Measurements from ENCODE around the gene ALKAL2. TPM values are rescaled to one million over a fixed set of nuclear protein-coding genes. Genes with fewer than 3 reads are reported as not detected.
A peak's percentile ranks its signal among the peaks of the same experiment; 100 is the strongest.

Gene ALKAL2
- total and polyA plus RNA-seq, 9 of the 15 experiments (the other 6 are each of a cell fraction or from before 2014, with no cell fraction given): not detected

DNA sequence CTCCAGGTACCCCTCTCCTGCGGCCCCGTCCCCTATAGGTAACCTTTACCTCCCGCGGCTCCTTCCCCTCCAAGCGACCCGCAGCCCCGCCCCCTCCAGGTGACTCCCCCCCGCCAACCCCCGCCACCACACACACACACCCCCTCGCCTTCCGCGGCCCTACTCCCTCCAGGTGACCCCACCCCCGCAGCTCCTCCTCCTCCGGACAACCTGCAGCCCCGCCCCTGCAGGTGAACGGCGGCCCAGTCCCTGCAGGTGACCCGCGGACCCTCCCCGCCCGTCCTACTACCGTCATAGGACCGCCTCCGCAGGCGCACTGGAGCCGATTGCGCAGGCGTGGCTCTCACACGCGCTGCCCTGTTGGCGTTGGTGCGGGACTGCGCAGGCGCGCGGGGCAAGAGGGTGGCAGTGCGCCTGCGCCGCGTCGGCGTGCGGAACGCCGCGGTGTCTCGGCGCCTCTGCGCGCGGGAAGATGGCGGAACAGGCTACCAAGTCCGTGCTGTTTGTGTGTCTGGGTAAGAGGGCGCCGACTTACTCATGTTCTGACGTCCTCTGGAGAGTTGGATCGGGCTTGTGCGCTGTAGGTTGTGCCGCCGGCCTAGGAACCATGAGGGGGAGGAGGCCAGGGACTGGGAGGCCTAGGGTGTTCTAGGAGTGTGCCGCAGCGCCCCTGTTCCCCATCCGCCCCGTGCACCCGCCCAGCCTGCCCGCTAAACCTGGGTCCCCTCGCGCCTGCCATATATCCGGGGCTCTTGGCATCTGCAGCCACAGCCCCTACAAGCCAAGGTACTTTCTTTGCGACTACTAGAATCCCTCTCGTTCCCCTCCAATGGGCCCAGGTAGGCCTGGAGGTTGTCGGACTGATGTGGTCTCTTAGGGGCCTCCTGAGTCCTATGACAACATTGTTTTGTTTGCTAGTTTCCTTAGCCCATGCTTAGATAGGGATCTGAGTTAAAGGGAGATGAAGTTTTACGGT is 23.1 kb downstream of the ALKAL2 start, which contains the start of gene ACP1 (continued):
- no peak for TF ChIP-seq CBFA2T3 (IDR thresholded peaks at IDR 0.05)
- peak; percentile 81 for TF ChIP-seq TBP (optimal IDR thresholded peaks at IDR 0.05; ENCODE audit: low read depth, low read length)
- TF ChIP-seq IRF2 (CRISPR knock-in tag; IDR thresholded peaks at IDR 0.05): no peak
- peak; percentile 83 for TF ChIP-seq RBBP5 (IDR thresholded peaks at IDR 0.05; ENCODE audit: borderline replicate concordance, insufficient read depth, low read length, poor library complexity, severe bottlenecking)
- no peak for TF ChIP-seq RUNX1 (IDR thresholded peaks at IDR 0.05; ENCODE audit: low read depth)
- TF ChIP-seq, protein P1, sequence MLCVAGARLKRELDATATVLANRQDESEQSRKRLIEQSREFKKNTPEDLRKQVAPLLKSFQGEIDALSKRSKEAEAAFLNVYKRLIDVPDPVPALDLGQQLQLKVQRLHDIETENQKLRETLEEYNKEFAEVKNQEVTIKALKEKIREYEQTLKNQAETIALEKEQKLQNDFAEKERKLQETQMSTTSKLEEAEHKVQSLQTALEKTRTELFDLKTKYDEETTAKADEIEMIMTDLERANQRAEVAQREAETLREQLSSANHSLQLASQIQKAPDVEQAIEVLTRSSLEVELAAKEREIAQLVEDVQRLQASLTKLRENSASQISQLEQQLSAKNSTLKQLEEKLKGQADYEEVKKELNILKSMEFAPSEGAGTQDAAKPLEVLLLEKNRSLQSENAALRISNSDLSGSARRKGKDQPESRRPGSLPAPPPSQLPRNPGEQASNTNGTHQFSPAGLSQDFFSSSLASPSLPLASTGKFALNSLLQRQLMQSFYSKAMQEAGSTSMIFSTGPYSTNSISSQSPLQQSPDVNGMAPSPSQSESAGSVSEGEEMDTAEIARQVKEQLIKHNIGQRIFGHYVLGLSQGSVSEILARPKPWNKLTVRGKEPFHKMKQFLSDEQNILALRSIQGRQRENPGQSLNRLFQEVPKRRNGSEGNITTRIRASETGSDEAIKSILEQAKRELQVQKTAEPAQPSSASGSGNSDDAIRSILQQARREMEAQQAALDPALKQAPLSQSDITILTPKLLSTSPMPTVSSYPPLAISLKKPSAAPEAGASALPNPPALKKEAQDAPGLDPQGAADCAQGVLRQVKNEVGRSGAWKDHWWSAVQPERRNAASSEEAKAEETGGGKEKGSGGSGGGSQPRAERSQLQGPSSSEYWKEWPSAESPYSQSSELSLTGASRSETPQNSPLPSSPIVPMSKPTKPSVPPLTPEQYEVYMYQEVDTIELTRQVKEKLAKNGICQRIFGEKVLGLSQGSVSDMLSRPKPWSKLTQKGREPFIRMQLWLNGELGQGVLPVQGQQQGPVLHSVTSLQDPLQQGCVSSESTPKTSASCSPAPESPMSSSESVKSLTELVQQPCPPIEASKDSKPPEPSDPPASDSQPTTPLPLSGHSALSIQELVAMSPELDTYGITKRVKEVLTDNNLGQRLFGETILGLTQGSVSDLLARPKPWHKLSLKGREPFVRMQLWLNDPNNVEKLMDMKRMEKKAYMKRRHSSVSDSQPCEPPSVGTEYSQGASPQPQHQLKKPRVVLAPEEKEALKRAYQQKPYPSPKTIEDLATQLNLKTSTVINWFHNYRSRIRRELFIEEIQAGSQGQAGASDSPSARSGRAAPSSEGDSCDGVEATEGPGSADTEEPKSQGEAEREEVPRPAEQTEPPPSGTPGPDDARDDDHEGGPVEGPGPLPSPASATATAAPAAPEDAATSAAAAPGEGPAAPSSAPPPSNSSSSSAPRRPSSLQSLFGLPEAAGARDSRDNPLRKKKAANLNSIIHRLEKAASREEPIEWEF (CRISPR knock-in tag; IDR thresholded peaks at IDR 0.05): no peak
- TF ChIP-seq SMAD4 (CRISPR knock-in tag; conservative IDR thresholded peaks at IDR 0.05): peak; percentile 24; the same call in 1 of the 2 replicates
- peak; percentile 78 for TF ChIP-seq MTA1 (IDR thresholded peaks at IDR 0.05; ENCODE audit: borderline replicate concordance)
- no peak for TF ChIP-seq PTBP1 (IDR thresholded peaks at IDR 0.05; ENCODE audit: low read depth, low read length)
- TF ChIP-seq ATF7 (IDR thresholded peaks at IDR 0.05): peak; percentile 73
- no peak for TF ChIP-seq XRCC5 (IDR thresholded peaks at IDR 0.05; ENCODE audit: low read depth, low read length)
- TF ChIP-seq, protein P2, sequence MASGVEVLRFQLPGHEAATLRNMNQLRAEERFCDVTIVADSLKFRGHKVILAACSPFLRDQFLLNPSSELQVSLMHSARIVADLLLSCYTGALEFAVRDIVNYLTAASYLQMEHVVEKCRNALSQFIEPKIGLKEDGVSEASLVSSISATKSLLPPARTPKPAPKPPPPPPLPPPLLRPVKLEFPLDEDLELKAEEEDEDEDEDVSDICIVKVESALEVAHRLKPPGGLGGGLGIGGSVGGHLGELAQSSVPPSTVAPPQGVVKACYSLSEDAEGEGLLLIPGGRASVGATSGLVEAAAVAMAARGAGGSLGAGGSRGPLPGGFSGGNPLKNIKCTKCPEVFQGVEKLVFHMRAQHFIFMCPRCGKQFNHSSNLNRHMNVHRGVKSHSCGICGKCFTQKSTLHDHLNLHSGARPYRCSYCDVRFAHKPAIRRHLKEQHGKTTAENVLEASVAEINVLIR (CRISPR knock-in tag; IDR thresholded peaks at IDR 0.05): peak; percentile 53; the same call in 1 of the 2 replicates
- TF ChIP-seq EHMT2 (IDR thresholded peaks at IDR 0.05): no peak
- TF ChIP-seq PHTF2 (CRISPR knock-in tag; IDR thresholded peaks at IDR 0.05): no peak
- peak; percentile 68 for TF ChIP-seq CREB1 (IDR thresholded peaks at IDR 0.05)
- peak; percentile 54; the same call in 1 of the 2 replicates for TF ChIP-seq CREB1 (CRISPR knock-in tag; IDR thresholded peaks at IDR 0.05)
- peak; percentile 58 for TF ChIP-seq CCNT2 (IDR thresholded peaks at IDR 0.05; ENCODE audit: borderline replicate concordance, extremely low read depth, insufficient read length, low read depth, low read length)
- peak; percentile 23 for TF ChIP-seq PCBP1 (IDR thresholded peaks at IDR 0.05; ENCODE audit: low read depth, low read length, poor library complexity, severe bottlenecking)
- TF ChIP-seq, protein P3, sequence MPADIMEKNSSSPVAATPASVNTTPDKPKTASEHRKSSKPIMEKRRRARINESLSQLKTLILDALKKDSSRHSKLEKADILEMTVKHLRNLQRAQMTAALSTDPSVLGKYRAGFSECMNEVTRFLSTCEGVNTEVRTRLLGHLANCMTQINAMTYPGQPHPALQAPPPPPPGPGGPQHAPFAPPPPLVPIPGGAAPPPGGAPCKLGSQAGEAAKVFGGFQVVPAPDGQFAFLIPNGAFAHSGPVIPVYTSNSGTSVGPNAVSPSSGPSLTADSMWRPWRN (IDR thresholded peaks at IDR 0.05; ENCODE audit: low read depth): no peak
- TF ChIP-seq ZNF384 (IDR thresholded peaks at IDR 0.05; ENCODE audit: low read depth, low read length): no peak
- TF ChIP-seq POLR3G (IDR thresholded peaks at IDR 0.05; ENCODE audit: extremely low read depth, insufficient read length, insufficient replicate concordance): no peak
- peak; percentile 91 for TF ChIP-seq POLR2G (IDR thresholded peaks at IDR 0.05; ENCODE audit: low read depth, low read length)
